CD14-positive monocyte (primary cell): ENCODE measurements around the gene ACSBG1. TPM values are rescaled to one million over a fixed set of nuclear protein-coding genes. Genes with fewer than 3 reads are reported as not detected.

Experiments used
- DNase-seq, 3 donors: peaks; one replicate each; pipeline ENCODE4 v3.0.0-alpha.2; 2011 to 2022
- H2AFZ ChIP-seq: 2 replicates; pipeline ENCODE4 v1.6.0; 2012; ENCODE audit warnings: mild to moderate bottlenecking, low read depth, low read length, inconsistent platforms; ENCODE audit not compliant: insufficient read depth, poor library complexity, severe bottlenecking
- H3K27ac ChIP-seq, 2 donors: 1 replicate in 1 of 2; 2 replicates in 1 of 2; pipeline ENCODE4 v1.5.1; 2012 to 2013; ENCODE audit warnings: low read length in 2 of 2, control low read depth in 1 of 2, inconsistent platforms in 1 of 2, low read depth in 1 of 2, mild to moderate bottlenecking in 1 of 2
- H3K27me3 ChIP-seq, 2 donors: one replicate each; pipeline versions ENCODE4 v1.6.0 to v1.6.1; 2011 to 2013; ENCODE audit warnings: low read length in 2 of 2; ENCODE audit not compliant: control insufficient read depth in 2 of 2, insufficient read depth in 2 of 2
- H3K36me3 ChIP-seq, 2 donors: replicated peaks in 1 of 2; 1 replicate in 1 of 2; 2 replicates in 1 of 2; pipeline versions ENCODE4 v1.5.1 to v1.6.1; 2012 to 2013; ENCODE audit warnings: low read length in 2 of 2, control low read depth in 1 of 2, inconsistent platforms in 1 of 2, mild to moderate bottlenecking in 1 of 2; ENCODE audit not compliant: insufficient read depth in 2 of 2, control insufficient read depth in 1 of 2
- H3K4me1 ChIP-seq, 2 donors: 1 replicate in 1 of 2; 2 replicates in 1 of 2; pipeline versions ENCODE4 v1.5.1 to v1.6.1; 2012 to 2013; ENCODE audit warnings: low read length in 2 of 2, control low read depth in 1 of 2, inconsistent platforms in 1 of 2, mild to moderate bottlenecking in 1 of 2, moderate library complexity in 1 of 2; ENCODE audit not compliant: insufficient read depth in 2 of 2, control insufficient read depth in 1 of 2
- H3K4me2 ChIP-seq: replicated peaks from 2 replicates; pipeline ENCODE3; 2012; ENCODE audit warnings: low read length, moderate library complexity, mild to moderate bottlenecking; ENCODE audit not compliant: poor library complexity, severe bottlenecking; ENCODE audit errors: extremely low read depth
- H3K4me3 ChIP-seq, 3 experiments: fragments of 200-600 bp in 1 of 3; sonication (generic) in 1 of 3; replicated peaks in 1 of 3; 1 replicate in 2 of 3; 2 replicates in 1 of 3; pipeline ENCODE4 v1.5.1; 2011 to 2013; ENCODE audit warnings: low read length in 3 of 3, mild to moderate bottlenecking in 3 of 3, control low read depth in 2 of 3, low read depth in 2 of 3, inconsistent platforms in 1 of 3, moderate library complexity in 1 of 3
- H3K79me2 ChIP-seq: 2 replicates; pipeline ENCODE4 v1.6.0; 2012; ENCODE audit warnings: mild to moderate bottlenecking, control low read depth, inconsistent platforms, low read length, moderate library complexity; ENCODE audit not compliant: insufficient read depth
- H3K9ac ChIP-seq: 2 replicates; pipeline ENCODE4 v1.6.0; 2017; ENCODE audit warnings: low read length, mild to moderate bottlenecking; ENCODE audit not compliant: insufficient read depth, poor library complexity, severe bottlenecking
- H3K9me3 ChIP-seq, 2 donors: replicated peaks in 1 of 2; 1 replicate in 1 of 2; 2 replicates in 1 of 2; pipeline versions ENCODE4 v1.5.1 to v1.6.1; 2012 to 2013; ENCODE audit warnings: low read length in 2 of 2, control low read depth in 1 of 2; ENCODE audit not compliant: control insufficient read depth in 1 of 2, insufficient read depth in 1 of 2
- H4K20me1 ChIP-seq: 2 replicates; pipeline ENCODE4 v1.6.0; 2012; ENCODE audit warnings: mild to moderate bottlenecking, low read length, control low read depth, moderate library complexity; ENCODE audit not compliant: insufficient read depth
- H3K27ac Mint-ChIP-seq, 7 donors: one replicate each; pipeline ENCODE4 v1.8.0; 2020; ENCODE audit warnings: mild to moderate bottlenecking in 7 of 7, mixed read lengths in 7 of 7, moderate library complexity in 6 of 7, inconsistent platforms in 2 of 7
- H3K27me3 Mint-ChIP-seq, 3 donors: one replicate each; pipeline ENCODE4 v1.8.0; 2021 to 2022; ENCODE audit warnings: low read depth in 3 of 3, mild to moderate bottlenecking in 3 of 3, mixed read lengths in 3 of 3, moderate library complexity in 3 of 3, inconsistent platforms in 1 of 3
- H3K36me3 Mint-ChIP-seq, 2 donors: one replicate each; pipeline ENCODE4 v1.8.0; 2020; ENCODE audit warnings: mixed read lengths in 2 of 2, inconsistent platforms in 1 of 2, mild to moderate bottlenecking in 1 of 2
- H3K4me1 Mint-ChIP-seq: one replicate; pipeline ENCODE4 v1.8.0; 2020; ENCODE audit warnings: mild to moderate bottlenecking, mixed read lengths
- H3K4me3 Mint-ChIP-seq, 2 donors: one replicate each; pipeline ENCODE4 v1.8.0; 2020; ENCODE audit warnings: mild to moderate bottlenecking in 2 of 2, mixed read lengths in 2 of 2, moderate library complexity in 1 of 2
- H3K9me3 Mint-ChIP-seq, 7 donors: one replicate each; pipeline ENCODE4 v1.8.0; 2020 to 2022; ENCODE audit warnings: mixed read lengths in 7 of 7, mild to moderate bottlenecking in 6 of 7, moderate library complexity in 6 of 7, inconsistent platforms in 2 of 7
- CTCF ChIP-seq: fragments of 200-600 bp; IDR thresholded peaks from one replicate; pipeline ENCODE4 v1.8.0; 2022; ENCODE audit warnings: antibody characterized with exemption, mild to moderate bottlenecking
- WGBS: methylation state at CpG from one replicate; pipeline ENCODE4 v1.1.5; 2013; ENCODE audit warnings: missing lambda C conversion rate; ENCODE audit not compliant: insufficient coverage; 5-methylcytosine and 5-hydroxymethylcytosine counted together
- intact Hi-C, 2 donors: fragments of 100-400 bp; cut with micrococcal nuclease; formaldehyde crosslinking; loops; one replicate each; pipeline versions ENCODE4 v1.15.0 to v1.15.1; 2023
- polyA plus RNA-seq, 3 donors: library from polyadenylated mRNA; depleted of rRNA in 1 of 3; unstranded in 2 of 3; stranded (reverse) in 1 of 3; fragments of 300-500 nt in 2 of 3; fragments of >200 nt in 1 of 3; fragmentation: Illumina TruSeq in 2 of 3; gene quantifications; 1 replicate in 2 of 3; 2 replicates in 1 of 3; pipeline ENCODE4 v1.2.3, GENCODE V29; 2012 to 2021

The ACSBG1 gene
- polyA plus RNA-seq, 3 donors = 0.01 TPM; not detected in 2

- Histone ChIP-seq H3K9me3 (no peaks in the 10 kb centered on the region), H4K20me1 (no peaks in the 10 kb centered on the region), H3K27ac (no peak overlapping the region), H3K36me3 (no peaks in the 10 kb centered on the region), H3K4me1 (peaks cover 0 to under 1% of the 10 kb centered on the region in 2 donors), H3K4me3 (no peak overlapping the region), H3K79me2 (no peaks in the 10 kb centered on the region), H3K4me2 (no peak overlapping the region), H3K27me3 (no peaks in the 10 kb centered on the region), H3K9ac (no peak overlapping the region), H2AFZ (no peak overlapping the region)
- Mint-ChIP-seq H3K4me1 (no peaks in the 10 kb centered on the region), H3K4me3 (no peak overlapping the region), H3K9me3 (no peaks in the 10 kb centered on the region), H3K27me3 (peaks cover 0 to 4% (median 2%) of the 10 kb centered on the region in 3 donors), H3K27ac (no peak overlapping the region), H3K36me3 (no peaks in the 10 kb centered on the region)
- intact Hi-C loops = no loop called here
- no peak for DNase-seq
- 89% methylated on average over 2 of the region's 5 CpGs for WGBS
- TF ChIP-seq CTCF = no peak
Measured at GRCh38 chr15:78179906-78180305, 54.5 kb downstream of the ACSBG1 start.

- peaks cover 4% of the 10 kb centered on the region for H3K4me1 Mint-ChIP-seq
- no peak overlapping the region for H3K9ac ChIP-seq
- peaks cover 3% of the 10 kb centered on the region in 2 donors for H3K36me3 Mint-ChIP-seq
- no peaks in the 10 kb centered on the region for H4K20me1 ChIP-seq
- TF ChIP-seq CTCF = no peak
- no peak for DNase-seq
- no peaks in the 10 kb centered on the region for H3K9me3 Mint-ChIP-seq
- no peak overlapping the region for H2AFZ ChIP-seq
- no peak overlapping the region for H3K27ac Mint-ChIP-seq
- no peaks in the 10 kb centered on the region for H3K79me2 ChIP-seq
- H3K36me3 ChIP-seq = no peaks in the 10 kb centered on the region
- no peaks in the 10 kb centered on the region for H3K9me3 ChIP-seq
- no peak overlapping the region for H3K4me2 ChIP-seq
- H3K27me3 Mint-ChIP-seq = peaks cover 0 to 5% (median 2%) of the 10 kb centered on the region in 3 donors
- no peak overlapping the region for H3K4me3 ChIP-seq
- intact Hi-C loops = no loop called here
- H3K4me3 Mint-ChIP-seq = no peak overlapping the region
- WGBS = 90% methylated on average over 10 of the region's 12 CpGs
- peaks cover 5 to 6% of the 10 kb centered on the region in 2 donors for H3K4me1 ChIP-seq
- no peak overlapping the region for H3K27ac ChIP-seq
- no peaks in the 10 kb centered on the region for H3K27me3 ChIP-seq
Measured at GRCh38 chr15:78179286-78179840, 55.0 kb downstream of the ACSBG1 start.
